A549 (cell line): Measurements from ENCODE around the gene ISG15. TPM values are rescaled to one million over a fixed set of nuclear protein-coding genes. Genes with fewer than 3 reads are reported as not detected.

Experiments
- ATAC-seq, 2 experiments: fragments of 200-7000 bp in 1 of 2; fragments of >200 bp in 1 of 2; cut with Nextera tagmentation in 1 of 2; cut with Tn5 transposase in 1 of 2; 3 replicates each; pipeline versions ENCODE4 v1.8.0 to v1.9.1; 2018 to 2020; ENCODE audit warnings: mild to moderate bottlenecking in 1 of 2, moderate library complexity in 1 of 2
- CTCF ChIA-PET: fragments of 300-600 bp; sonication (Branson Sonifier 250); formaldehyde crosslinking; extraction: SDS; loops from one replicate; lab custom pipeline; 2021; ENCODE audit warnings: antibody characterized with exemption, inconsistent platforms; lab: Yijun Ruan, JAX
- POLR2A ChIA-PET: fragments of 350-600 bp; formaldehyde crosslinking; extraction: SDS; loops from one replicate; lab custom pipeline; 2021; ENCODE audit warnings: antibody characterized with exemption, inconsistent platforms; lab: Yijun Ruan, JAX
- DNase-seq, 2 experiments: peaks; one replicate each; pipeline versions ENCODE4 v3.0.0 to v3.0.0-alpha.2; 2011 to 2016; ENCODE audit warnings: low read depth in 1 of 2, low spot score in 1 of 2
- FAIRE-seq: peaks from 2 replicates; lab custom pipeline; 2011; peaks lifted over from hg19 to GRCh38; lab: Jason Lieb, UNC
- H3K27ac ChIP-seq, 2 experiments: fragments of >200 bp; sonication (Bioruptor Twin); formaldehyde crosslinking; 3 replicates each; pipeline ENCODE4 v1.5.1; 2016 to 2017
- H3K4me1 ChIP-seq: fragments of >200 bp; sonication (Bioruptor Twin); formaldehyde crosslinking; 3 replicates; pipeline ENCODE4 v1.6.1; 2016
- H3K4me2 ChIP-seq: fragments of >200 bp; sonication (Bioruptor Twin); formaldehyde crosslinking; 3 replicates; pipeline ENCODE4 v1.6.1; 2016
- H3K4me3 ChIP-seq: fragments of >200 bp; sonication (Bioruptor Twin); formaldehyde crosslinking; 3 replicates; pipeline ENCODE4 v1.5.1; 2016
- H3K9me3 ChIP-seq: fragments of >200 bp; sonication (Bioruptor Twin); formaldehyde crosslinking; 3 replicates; pipeline ENCODE4 v1.6.1; 2016
- BHLHE40 ChIP-seq: IDR thresholded peaks from 2 replicates; pipeline ENCODE4 v1.6.1; 2012; ENCODE audit warnings: low read depth, low read length, inconsistent platforms
- CBX2 ChIP-seq: fragments of 200-600 bp; sonication (generic); IDR thresholded peaks from 2 replicates; pipeline ENCODE4 v1.6.1; 2016; ENCODE audit warnings: low read depth, mild to moderate bottlenecking, borderline replicate concordance
- CBX8 ChIP-seq: fragments of 200-600 bp; sonication (generic); IDR thresholded peaks from 2 replicates; pipeline ENCODE4 v1.6.1; 2016
- CEBPB ChIP-seq, 2 experiments: fragments of >200 bp in 1 of 2; sonication (Bioruptor Twin) in 1 of 2; formaldehyde crosslinking in 1 of 2; IDR thresholded peaks; 2 replicates each; pipeline ENCODE4 v1.6.1; 2012 to 2016
- CTCF ChIP-seq: fragments of >200 bp; sonication (Bioruptor Twin); formaldehyde crosslinking; IDR thresholded peaks from 3 replicates; pipeline ENCODE4 v1.5.1; 2016
- EHF ChIP-seq: fragments of 250-450 bp; sonication (Bioruptor Pico); IDR thresholded peaks from 2 replicates; pipeline ENCODE4 v1.5.0; 2020; ENCODE audit warnings: mild to moderate bottlenecking
- ELK1 ChIP-seq: fragments of 150-350 bp; IDR thresholded peaks from 2 replicates; pipeline ENCODE4 v1.6.1; 2014; ENCODE audit warnings: low read depth, mild to moderate bottlenecking, low read length
- HDAC2 ChIP-seq: fragments of 200-600 bp; sonication (generic); IDR thresholded peaks from 2 replicates; pipeline ENCODE4 v1.6.1; 2016
- HES2 ChIP-seq: fragments of >200 bp; sonication (Bioruptor Twin); formaldehyde crosslinking; IDR thresholded peaks from 2 replicates; pipeline ENCODE4 v1.6.1; 2016
- JUN ChIP-seq, 2 experiments: fragments of >200 bp; sonication (Bioruptor Twin); formaldehyde crosslinking; IDR thresholded peaks; 2 replicates in 1 of 2; 3 replicates in 1 of 2; pipeline ENCODE4 v1.6.1; 2016 to 2017
- KDM1A ChIP-seq: fragments of 200-600 bp; sonication (generic); IDR thresholded peaks from 2 replicates; pipeline ENCODE4 v1.6.1; 2016; ENCODE audit warnings: low read depth, mild to moderate bottlenecking
- NFE2L2 ChIP-seq: fragments of 150-350 bp; conservative IDR thresholded peaks from 2 replicates; pipeline ENCODE4 v1.6.1; 2014; ENCODE audit warnings: low read length
- PBX3 ChIP-seq: IDR thresholded peaks from 2 replicates; pipeline ENCODE4 v1.6.1; 2012
- POLR2AphosphoS2 ChIP-seq: conservative IDR thresholded peaks from 2 replicates; pipeline ENCODE4 v1.6.1; 2012; ENCODE audit warnings: low read length, improper control_type of control experiment, inconsistent platforms
- RAD21 ChIP-seq, 2 experiments: fragments of >200 bp in 1 of 2; sonication (Bioruptor Twin) in 1 of 2; formaldehyde crosslinking in 1 of 2; IDR thresholded peaks in 1 of 2; conservative IDR thresholded peaks in 1 of 2; 2 replicates in 1 of 2; 3 replicates in 1 of 2; pipeline ENCODE4 v1.6.1; 2012 to 2018; ENCODE audit warnings: inconsistent platforms in 1 of 2
- REST ChIP-seq: fragments of 200-600 bp; sonication (generic); IDR thresholded peaks from 2 replicates; pipeline ENCODE4 v1.6.1; 2016; ENCODE audit warnings: antibody characterized with exemption, mild to moderate bottlenecking, moderate library complexity
- SREBF2 ChIP-seq: fragments of 450-650 bp; IDR thresholded peaks from 2 replicates; pipeline ENCODE4 v1.6.1; 2014; ENCODE audit warnings: mild to moderate bottlenecking, moderate library complexity
- ZC3H11A ChIP-seq: fragments of 450-650 bp; IDR thresholded peaks from 2 replicates; pipeline ENCODE4 v1.6.1; 2014; ENCODE audit warnings: antibody characterized with exemption, mild to moderate bottlenecking
- ZNF302 ChIP-seq: fragments of 250-450 bp; sonication (Bioruptor Pico); IDR thresholded peaks from 2 replicates; pipeline ENCODE4 v1.9.0; 2021; ENCODE audit warnings: inconsistent platforms, mild to moderate bottlenecking, moderate library complexity
- ZSCAN20 ChIP-seq: fragments of 250-450 bp; sonication (Bioruptor Pico); IDR thresholded peaks from 2 replicates; pipeline ENCODE4 v1.8.0; 2022; ENCODE audit warnings: mild to moderate bottlenecking, moderate library complexity
- WGBS: methylation state at CpG from one replicate; pipeline ENCODE4 v1.1.6; 2017; ENCODE audit errors: missing lambda C conversion rate; 5-methylcytosine and 5-hydroxymethylcytosine counted together
- polyA plus RNA-seq, 4 experiments: library from polyadenylated mRNA; depleted of rRNA in 3 of 4; stranded (reverse); fragments of >200 nt; fragmentation: RNase III in 1 of 4; extraction: RNeasy Plus Mini Kit Qiagen cat#74134 plus additional on column Dnase treatment in 1 of 4; gene quantifications; 2 replicates in 3 of 4; 3 replicates in 1 of 4; pipeline ENCODE4 v1.2.3, GENCODE V29; 2011 to 2017

ISG15 gene
- polyA plus RNA-seq, 2 of the 4 experiments (the other 2 are of a cell fraction) = 4.6 to 11.2 TPM

GRCh38 chr1:983798-984475, 29.4 kb upstream of the ISG15 start (continued):
- TF ChIP-seq REST = no peak
- no peak for TF ChIP-seq HDAC2
- TF ChIP-seq ZNF302 (CRISPR knock-in tag) = no peak
- TF ChIP-seq POLR2AphosphoS2 = no peak
- no peak for TF ChIP-seq ELK1
- TF ChIP-seq PBX3 = no peak
- no peak for TF ChIP-seq BHLHE40

- ChIA-PET CTCF (interaction anchor here (0.6 to 7.6 kb wide), 31 partner anchors 9 to 386 kb away, joined by 3 to 126 read pairs (median 3); partner anchors contain the start of genes HES4 and ISG15), POLR2A (no interaction called here)
- Histone ChIP-seq H3K27ac (peak overlapping the region in 1 of 2 experiments; percentile 68; a peak in 3 of 6 replicates), H3K4me3 (0 out of 3 replicates have a peak overlapping the region, but pooled peaks have one; percentile 12), H3K4me1 (no peaks in the 10 kb centered on the region), H3K9me3 (no peaks in the 10 kb centered on the region), H3K4me2 (peak overlapping the region; percentile 64)
- TF ChIP-seq JUN (IDR thresholded peaks at IDR 0.05) (no peak), CTCF (peak; percentile 30; the same call in 1 of the 3 replicates), EHF (CRISPR knock-in tag) (no peak), KDM1A (no peak), CBX8 (no peak), NFE2L2 (no peak), CEBPB (IDR thresholded peaks at IDR 0.05) (peak in 1 of 2 experiments; percentile 35; a peak in 1 of 4 replicates), ZC3H11A (peak; percentile 38), SREBF2 (no peak), HES2 (no peak), ZSCAN20 (CRISPR knock-in tag) (no peak), RAD21 (conservative IDR thresholded peaks at IDR 0.05 in 1 of 2, IDR thresholded peaks at IDR 0.05 in 1 of 2) (peak in 1 of 2 experiments; percentile 14; a peak in 1 of 5 replicates), CBX2 (no peak)
- DNase-seq = no peak
- FAIRE-seq = no peak
- 35% methylated on average over 11 of the region's 12 CpGs for WGBS
- peak; percentile 4 to 41; a peak in 3 of 6 replicates for ATAC-seq
Observed at GRCh38 chr1:984476-984814, 28.9 kb upstream of the ISG15 start.
